Activated CD8-positive, alpha-beta T cell treated with anti-CD3 and anti-CD28 coated beads for 36 hours (primary cell): ENCODE data around the gene WNT11. TPM values are rescaled to one million over a fixed set of nuclear protein-coding genes. Genes with fewer than 3 reads are reported as not detected.

Source experiments
- ATAC-seq: fragments of 200-7000 bp; cut with Tn5 transposase; one replicate; pipeline ENCODE4 v1.10.0; 2021; ENCODE audit warnings: mild to moderate bottlenecking, moderate library complexity
- CTCF ChIA-PET: fragments of 350-600 bp; sonication (Branson Sonifier 250); formaldehyde crosslinking; loops from one replicate; lab custom pipeline; 2021; ENCODE audit warnings: antibody characterized with exemption; lab: Charles Lee
- POLR2A ChIA-PET: fragments of 350-600 bp; sonication (Branson Sonifier 250); formaldehyde crosslinking; loops from one replicate; lab custom pipeline; 2021; ENCODE audit warnings: antibody characterized with exemption; lab: Charles Lee
- DNase-seq: peaks from one replicate; pipeline ENCODE4 v3.0.0-alpha.2; 2020
- H3K27ac Mint-ChIP-seq: one replicate; pipeline ENCODE4 v1.8.0; 2021; ENCODE audit warnings: mild to moderate bottlenecking, mixed read lengths
- H3K27me3 Mint-ChIP-seq: one replicate; pipeline ENCODE4 v1.8.0; 2021; ENCODE audit warnings: mixed read lengths
- H3K36me3 Mint-ChIP-seq: one replicate; pipeline ENCODE4 v1.8.0; 2021; ENCODE audit warnings: low read depth, mixed read lengths
- H3K4me1 Mint-ChIP-seq: one replicate; pipeline ENCODE4 v1.8.0; 2021; ENCODE audit warnings: low read depth, mixed read lengths
- H3K4me3 Mint-ChIP-seq: one replicate; pipeline ENCODE4 v1.8.0; 2021; ENCODE audit warnings: mild to moderate bottlenecking, moderate library complexity, mixed read lengths
- H3K9me3 Mint-ChIP-seq: one replicate; pipeline ENCODE4 v1.8.0; 2021; ENCODE audit warnings: mixed read lengths
- intact Hi-C: fragments of 100-400 bp; cut with micrococcal nuclease; formaldehyde crosslinking; loops from one replicate; pipeline ENCODE4 v1.10.0; 2022
- total RNA-seq, 2 experiments: library from RNA; stranded (reverse); gene quantifications; one replicate each; pipeline ENCODE4 v1.2.3, GENCODE V29; 2021
- TF ChIP-seq, protein P1 (sequence below): fragments of 200-600 bp; IDR thresholded peaks from one replicate; pipeline ENCODE4 v1.8.0; 2022; ENCODE audit warnings: antibody characterized with exemption, mild to moderate bottlenecking

The WNT11 gene
- total RNA-seq, 2 experiments from 2014 or later, result 0.32 to 0.43 TPM

DNA sequence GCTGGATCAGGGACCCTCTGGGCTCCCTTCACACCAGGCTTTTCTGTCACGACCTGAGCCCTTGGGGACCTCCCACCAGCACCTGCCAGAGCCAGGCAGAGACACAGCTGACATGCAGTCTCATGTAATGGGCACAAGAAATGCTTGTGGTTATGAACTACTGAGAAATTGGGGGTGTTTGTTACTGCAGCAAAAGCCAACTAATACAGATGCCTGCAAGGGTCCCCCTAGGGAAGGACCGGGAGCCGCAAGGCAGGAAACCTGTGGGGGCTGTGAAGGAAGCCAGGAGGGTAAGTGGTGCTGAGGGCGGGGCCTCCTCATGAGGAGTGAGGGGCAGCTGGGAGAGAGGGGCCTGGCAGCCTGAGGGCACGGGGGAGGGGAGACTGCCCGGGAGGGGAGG, 16.6 kb downstream of the WNT11 start:
- ChIA-PET POLR2A (no interaction called here), CTCF (no interaction called here)
- no peaks in the 10 kb centered on the region for H3K4me1 Mint-ChIP-seq
- DNase-seq (no peak), ATAC-seq (no peak)
- H3K27me3 Mint-ChIP-seq, result no peaks in the 10 kb centered on the region
- no peak overlapping the region for H3K4me3 Mint-ChIP-seq
- H3K9me3 Mint-ChIP-seq, result no peaks in the 10 kb centered on the region
- intact Hi-C loops, result no loop called here
- H3K27ac Mint-ChIP-seq, result no peak overlapping the region
- H3K36me3 Mint-ChIP-seq, result no peaks in the 10 kb centered on the region
- TF ChIP-seq, protein P1, sequence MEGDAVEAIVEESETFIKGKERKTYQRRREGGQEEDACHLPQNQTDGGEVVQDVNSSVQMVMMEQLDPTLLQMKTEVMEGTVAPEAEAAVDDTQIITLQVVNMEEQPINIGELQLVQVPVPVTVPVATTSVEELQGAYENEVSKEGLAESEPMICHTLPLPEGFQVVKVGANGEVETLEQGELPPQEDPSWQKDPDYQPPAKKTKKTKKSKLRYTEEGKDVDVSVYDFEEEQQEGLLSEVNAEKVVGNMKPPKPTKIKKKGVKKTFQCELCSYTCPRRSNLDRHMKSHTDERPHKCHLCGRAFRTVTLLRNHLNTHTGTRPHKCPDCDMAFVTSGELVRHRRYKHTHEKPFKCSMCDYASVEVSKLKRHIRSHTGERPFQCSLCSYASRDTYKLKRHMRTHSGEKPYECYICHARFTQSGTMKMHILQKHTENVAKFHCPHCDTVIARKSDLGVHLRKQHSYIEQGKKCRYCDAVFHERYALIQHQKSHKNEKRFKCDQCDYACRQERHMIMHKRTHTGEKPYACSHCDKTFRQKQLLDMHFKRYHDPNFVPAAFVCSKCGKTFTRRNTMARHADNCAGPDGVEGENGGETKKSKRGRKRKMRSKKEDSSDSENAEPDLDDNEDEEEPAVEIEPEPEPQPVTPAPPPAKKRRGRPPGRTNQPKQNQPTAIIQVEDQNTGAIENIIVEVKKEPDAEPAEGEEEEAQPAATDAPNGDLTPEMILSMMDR, result no peak

DNA sequence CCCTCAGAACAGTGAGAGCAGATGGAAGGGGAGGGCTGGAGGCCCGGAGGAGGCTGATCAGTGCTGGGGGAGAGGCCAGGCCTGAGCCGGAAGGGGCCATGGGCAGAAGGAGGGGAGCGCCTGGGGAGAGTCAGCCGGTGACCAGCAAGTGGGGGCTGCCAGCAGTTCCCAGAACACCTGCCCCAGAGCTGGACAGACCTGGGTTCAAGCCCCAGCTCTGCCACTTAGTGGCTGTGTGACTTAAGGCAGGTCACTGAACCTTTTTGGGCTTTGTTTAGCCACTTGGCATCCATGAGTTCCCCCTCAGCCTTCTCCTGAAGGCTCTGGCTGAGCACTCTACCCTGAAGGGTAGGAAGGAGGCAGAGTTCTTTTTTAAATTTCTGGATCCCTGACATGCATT, 17.4 kb downstream of the WNT11 start:
- Mint-ChIP-seq H3K4me3 (no peak overlapping the region), H3K9me3 (no peaks in the 10 kb centered on the region), H3K36me3 (no peaks in the 10 kb centered on the region), H3K27me3 (no peaks in the 10 kb centered on the region), H3K27ac (no peak overlapping the region), H3K4me1 (no peaks in the 10 kb centered on the region)
- ChIA-PET POLR2A (no interaction called here), CTCF (no interaction called here)
- TF ChIP-seq, protein P1, result no peak
- intact Hi-C loops, result no loop called here
- ATAC-seq, result no peak
- no peak for DNase-seq

DNA sequence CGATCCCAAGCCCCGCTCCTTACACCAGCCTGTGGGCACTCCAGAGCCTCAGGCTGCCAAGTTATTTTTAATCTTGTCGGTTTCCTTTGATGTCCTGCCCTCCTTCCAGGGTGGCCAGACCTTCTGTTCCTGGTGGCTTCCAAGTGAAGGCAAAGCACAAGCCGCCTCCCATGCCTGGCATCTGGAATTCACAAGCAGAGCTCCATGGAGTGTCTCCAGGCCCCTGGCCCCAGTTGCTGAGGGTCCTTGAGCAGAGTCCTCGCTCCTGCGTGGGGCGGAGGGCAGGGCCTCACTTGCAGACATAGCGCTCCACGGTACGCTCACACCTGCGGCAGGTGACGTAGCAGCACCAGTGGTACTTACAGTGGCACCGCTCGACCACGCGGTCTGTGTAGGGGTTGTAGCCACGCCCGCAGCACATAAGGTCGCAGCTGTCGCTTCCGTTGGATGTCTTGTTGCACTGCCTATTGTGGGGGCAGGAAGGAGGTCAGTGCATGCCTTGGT, 19.5 kb downstream of the WNT11 start:
- H3K27me3 Mint-ChIP-seq, result no peaks in the 10 kb centered on the region
- no peaks in the 10 kb centered on the region for H3K4me1 Mint-ChIP-seq
- DNase-seq (no peak), ATAC-seq (no peak)
- intact Hi-C loops, result no loop called here
- H3K9me3 Mint-ChIP-seq, result no peaks in the 10 kb centered on the region
- ChIA-PET POLR2A (interaction anchor here (1.0 kb wide), 1 partner anchor 9 kb away, joined by 3 read pairs; no protein-coding TSS in a partner anchor), CTCF (interaction anchor here (1.2 to 1.4 kb wide), 2 partner anchors 21 to 35 kb away, joined by 3 read pairs; no protein-coding TSS in a partner anchor)
- no peaks in the 10 kb centered on the region for H3K36me3 Mint-ChIP-seq
- H3K27ac Mint-ChIP-seq, result no peak overlapping the region
- TF ChIP-seq, protein P1, result no peak
- H3K4me3 Mint-ChIP-seq, result no peak overlapping the region

DNA sequence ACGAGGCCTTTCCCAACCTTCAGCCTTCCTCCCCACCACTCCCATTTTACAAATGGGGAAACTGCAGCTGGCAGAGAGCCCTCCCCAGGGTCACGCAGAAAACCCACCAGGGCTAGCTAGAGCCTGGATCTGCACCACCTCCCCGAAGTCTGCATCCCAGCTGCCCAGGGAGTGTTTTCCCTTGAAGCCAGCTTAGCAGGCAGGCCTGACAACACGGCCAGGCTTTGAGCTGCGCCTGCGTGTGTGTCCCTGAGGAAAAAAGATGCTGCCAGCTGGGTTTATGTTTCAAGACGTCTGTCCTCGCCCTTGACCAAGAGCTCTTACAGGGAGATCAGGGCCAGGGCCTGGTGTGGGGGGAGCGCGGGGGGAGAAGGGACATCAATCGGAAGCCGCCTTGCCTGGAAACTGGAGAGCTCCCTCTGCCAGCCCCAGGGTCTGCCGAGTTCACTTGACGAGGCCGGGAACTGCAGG, 20.3 kb downstream of the WNT11 start:
- TF ChIP-seq, protein P1, result no peak
- no peak for DNase-seq

DNA sequence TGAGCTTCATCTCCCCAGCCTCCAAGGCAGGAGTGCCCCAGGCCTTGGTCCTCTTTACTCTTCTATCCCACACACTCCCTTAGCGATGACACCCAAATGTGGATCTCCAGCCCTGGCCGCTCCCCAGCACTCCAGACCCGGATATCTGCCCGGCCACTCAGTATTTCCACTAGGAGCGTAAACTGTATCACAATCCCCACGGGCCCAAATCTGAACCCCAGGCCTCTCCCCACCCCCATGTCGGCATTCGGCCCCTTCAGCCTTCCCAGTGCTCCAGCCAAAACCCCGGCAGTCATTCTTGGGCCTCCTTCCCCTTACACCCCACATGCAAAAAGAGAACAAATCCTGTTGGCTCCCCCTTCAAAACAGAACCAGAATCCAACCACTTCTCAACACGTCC, 20.8 kb downstream of the WNT11 start:
- ATAC-seq (no peak), DNase-seq (no peak)
- Mint-ChIP-seq H3K27me3 (no peaks in the 10 kb centered on the region), H3K9me3 (no peaks in the 10 kb centered on the region), H3K36me3 (no peaks in the 10 kb centered on the region), H3K4me1 (no peaks in the 10 kb centered on the region), H3K4me3 (no peak overlapping the region), H3K27ac (no peak overlapping the region)
- ChIA-PET POLR2A (no interaction called here), CTCF (interaction anchor here (0.7 to 1.5 kb wide), 3 partner anchors 21 to 34 kb away, joined by 3 to 4 read pairs (median 3); partner anchors contain the start of gene WNT11)
- TF ChIP-seq, protein P1, result no peak
- intact Hi-C loops, result no loop called here

More for the DNA sequence above, 20.3 kb downstream of the WNT11 start:
- Mint-ChIP-seq H3K27ac (no peak overlapping the region), H3K27me3 (no peaks in the 10 kb centered on the region), H3K4me3 (no peak overlapping the region), H3K4me1 (no peaks in the 10 kb centered on the region), H3K9me3 (no peaks in the 10 kb centered on the region), H3K36me3 (no peaks in the 10 kb centered on the region)
- intact Hi-C loops, result no loop called here
- ChIA-PET CTCF (interaction anchor here (0.7 to 1.4 kb wide), 2 partner anchors 20 to 34 kb away, joined by 3 read pairs; partner anchors contain the start of gene WNT11), POLR2A (interaction anchor here (1.0 kb wide), 1 partner anchor 10 kb away, joined by 3 read pairs; no protein-coding TSS in a partner anchor)
- no peak for ATAC-seq
